ENCODE data around the gene RPS29.

The RPS29 gene

DNA sequence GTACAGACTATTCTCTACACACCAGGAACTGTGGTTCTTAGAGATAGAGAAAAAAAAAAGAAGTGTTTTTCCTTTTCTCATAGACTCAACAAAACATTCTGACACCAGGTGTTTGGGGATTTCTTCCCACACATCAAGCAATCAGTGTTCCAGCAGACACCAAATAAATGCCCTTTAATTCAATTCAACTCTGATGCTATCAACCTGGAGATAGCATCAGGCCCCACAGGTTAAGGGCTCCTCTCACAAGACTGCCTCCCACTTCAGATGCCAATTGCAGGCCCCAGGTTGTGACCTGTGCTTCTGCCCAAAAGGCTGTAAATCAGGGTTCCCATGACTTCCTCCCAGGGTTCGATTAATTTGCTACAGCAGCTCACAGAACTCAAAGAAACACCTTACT is 36.7 kb downstream of the RPS29 start:
- DNase-seq: no peak

GRCh38 chr14:49546766-49547165 is 39.4 kb downstream of the RPS29 start:
- DNase-seq: no peak

DNA sequence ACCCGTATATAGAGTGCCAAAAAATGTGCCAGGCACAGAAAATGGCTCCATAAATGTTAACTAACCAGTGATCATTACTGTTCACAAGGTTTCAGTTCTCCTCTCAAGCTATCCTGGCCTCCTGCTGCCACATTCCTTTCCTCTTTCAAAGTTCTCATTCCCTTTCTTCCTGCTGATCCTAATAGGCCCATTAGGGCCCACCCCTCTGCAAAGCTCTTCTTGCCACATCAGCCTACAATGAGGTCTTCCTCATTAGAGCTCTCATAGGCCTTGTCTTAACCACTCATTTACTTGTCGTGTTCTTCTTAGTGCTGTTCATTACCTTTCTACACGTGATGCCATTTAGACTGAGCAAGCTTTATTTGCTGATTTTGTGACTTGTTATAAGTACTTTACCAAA is 40.5 kb downstream of the RPS29 start:
- no peak for DNase-seq

DNA sequence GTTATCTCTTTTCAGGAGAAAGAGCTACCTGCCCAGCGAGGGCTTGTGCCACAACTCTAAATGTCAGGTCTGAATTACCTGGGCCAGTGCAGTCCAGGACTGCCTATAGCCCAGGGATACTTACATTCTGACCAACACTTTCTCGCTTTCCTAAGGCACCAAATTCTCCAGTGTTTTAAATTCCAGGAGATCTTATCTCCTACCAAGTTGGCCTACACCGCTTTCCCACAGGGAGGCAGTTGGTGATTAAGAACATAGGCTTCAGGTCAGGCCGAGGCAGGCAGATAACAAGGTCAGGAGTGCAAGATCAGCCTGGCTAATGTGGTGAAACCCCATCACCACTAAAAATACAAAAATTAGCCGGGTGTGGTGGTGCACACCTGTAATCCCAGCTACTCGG is 41.1 kb downstream of the RPS29 start:
- no peak for DNase-seq

DNA sequence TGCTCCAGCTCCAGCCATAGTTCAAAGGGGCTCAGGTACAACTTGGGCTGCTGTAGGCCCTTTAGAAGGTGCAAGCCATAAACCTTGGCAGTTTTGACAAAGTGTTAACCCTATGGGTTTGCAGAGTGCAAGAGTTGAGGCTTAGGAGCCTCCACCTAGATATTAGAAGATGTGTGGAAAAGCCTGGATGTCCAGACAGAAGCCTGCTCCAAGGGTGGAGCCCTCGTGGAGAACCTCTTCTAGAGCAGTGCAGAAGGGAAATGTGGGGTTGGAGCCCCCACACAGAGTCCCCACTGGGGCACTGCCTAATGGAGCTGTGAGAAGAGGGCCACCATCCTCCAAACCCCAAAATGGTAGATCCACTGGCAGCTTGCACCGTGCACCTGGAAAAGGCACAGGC is 45.1 kb downstream of the RPS29 start:
- no peak for DNase-seq

DNA sequence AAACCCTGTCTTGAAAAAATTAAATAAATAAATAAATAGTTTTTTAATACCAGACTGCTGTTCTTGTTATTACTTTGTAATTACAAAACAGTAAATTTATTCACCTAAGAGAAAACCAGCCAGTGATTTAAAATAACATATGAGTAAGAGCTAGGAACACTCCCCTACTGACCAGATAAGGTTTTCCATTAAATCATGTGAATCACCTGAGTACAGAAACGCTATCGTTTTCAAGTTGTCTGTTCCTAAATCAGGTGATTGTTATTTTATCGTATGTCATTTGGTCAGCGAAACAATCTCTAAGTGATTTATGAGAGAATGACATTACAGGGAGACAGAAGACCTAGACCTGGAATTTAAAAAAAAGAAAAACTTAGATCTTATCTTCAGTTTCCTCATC is 47.3 kb downstream of the RPS29 start:
- no peak for DNase-seq
